GM12875 (cell line): ENCODE data around the gene SON.
A peak's percentile ranks its signal among the peaks of the same experiment; 100 is the strongest.

Source experiments
- H3K4me3 ChIP-seq: one replicate; pipeline ENCODE4 v1.5.1; 2011; ENCODE audit warnings: low read depth, low read length, control low read depth
- CTCF ChIP-seq: IDR thresholded peaks from 2 replicates; pipeline ENCODE4 v1.5.1; 2011; ENCODE audit warnings: low read depth, mild to moderate bottlenecking, control low read depth, inconsistent platforms, low read length, moderate library complexity, borderline replicate concordance; ENCODE audit not compliant: insufficient read depth

The SON gene

DNA sequence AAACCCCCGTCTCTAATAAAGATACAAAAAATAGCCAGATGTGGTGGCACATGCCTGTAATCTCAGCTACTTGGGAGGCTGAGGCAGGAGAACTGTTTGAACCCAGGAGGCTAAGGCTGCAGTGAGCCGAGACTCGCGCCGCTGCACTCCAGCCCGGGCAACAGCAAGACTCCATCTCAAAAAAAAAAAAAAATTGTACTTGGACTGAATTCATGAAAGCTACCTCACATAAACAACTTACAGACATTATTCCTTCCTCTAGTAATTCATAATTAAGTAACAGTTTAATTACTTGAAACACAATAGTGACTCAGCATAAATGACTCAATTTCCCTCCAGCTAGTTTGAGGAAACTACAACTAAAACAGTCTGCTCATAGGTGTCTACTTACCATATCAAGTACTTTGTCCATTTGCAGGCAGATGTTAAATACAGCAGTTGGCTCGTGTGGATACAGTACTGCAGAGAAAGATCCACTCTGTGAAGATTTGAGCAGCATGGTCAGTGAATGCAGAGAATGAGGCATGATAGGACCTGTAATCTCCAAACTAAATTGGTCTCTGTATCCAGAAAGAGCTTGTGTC lies 36.2 kb downstream of the SON start:
- TF ChIP-seq CTCF, result no peak
- no peak overlapping the region for H3K4me3 ChIP-seq

GRCh38 chr21:33584455-33584854 lies 41.6 kb downstream of the SON start:
- no peak for TF ChIP-seq CTCF
- no peak overlapping the region for H3K4me3 ChIP-seq

DNA sequence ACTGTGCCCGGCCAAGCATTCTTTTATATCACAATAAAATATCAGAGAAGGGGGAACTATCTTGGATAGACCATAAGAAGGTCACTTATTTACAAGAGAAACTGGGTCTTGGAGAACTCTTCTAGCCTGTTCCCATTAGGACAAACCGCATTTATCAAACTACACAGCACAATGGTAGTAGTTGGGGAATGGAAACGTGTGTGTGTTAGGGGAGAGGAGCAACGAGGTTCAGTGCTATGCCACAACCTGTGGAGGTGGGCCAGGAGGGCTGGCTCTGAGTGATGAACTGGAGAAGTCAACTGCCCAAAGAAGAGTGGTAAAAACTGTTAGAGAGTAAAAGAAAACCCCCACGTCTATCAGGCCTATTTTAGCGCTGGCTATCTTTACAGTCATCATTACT lies 44.1 kb downstream of the SON start:
- H3K4me3 ChIP-seq, result no peak overlapping the region
- TF ChIP-seq CTCF, result no peak

- peak; percentile 34; the same call in 1 of the 2 replicates for TF ChIP-seq CTCF
These were observed 45.1 kb downstream of the SON start for GRCh38 chr21:33587792-33588484.

DNA sequence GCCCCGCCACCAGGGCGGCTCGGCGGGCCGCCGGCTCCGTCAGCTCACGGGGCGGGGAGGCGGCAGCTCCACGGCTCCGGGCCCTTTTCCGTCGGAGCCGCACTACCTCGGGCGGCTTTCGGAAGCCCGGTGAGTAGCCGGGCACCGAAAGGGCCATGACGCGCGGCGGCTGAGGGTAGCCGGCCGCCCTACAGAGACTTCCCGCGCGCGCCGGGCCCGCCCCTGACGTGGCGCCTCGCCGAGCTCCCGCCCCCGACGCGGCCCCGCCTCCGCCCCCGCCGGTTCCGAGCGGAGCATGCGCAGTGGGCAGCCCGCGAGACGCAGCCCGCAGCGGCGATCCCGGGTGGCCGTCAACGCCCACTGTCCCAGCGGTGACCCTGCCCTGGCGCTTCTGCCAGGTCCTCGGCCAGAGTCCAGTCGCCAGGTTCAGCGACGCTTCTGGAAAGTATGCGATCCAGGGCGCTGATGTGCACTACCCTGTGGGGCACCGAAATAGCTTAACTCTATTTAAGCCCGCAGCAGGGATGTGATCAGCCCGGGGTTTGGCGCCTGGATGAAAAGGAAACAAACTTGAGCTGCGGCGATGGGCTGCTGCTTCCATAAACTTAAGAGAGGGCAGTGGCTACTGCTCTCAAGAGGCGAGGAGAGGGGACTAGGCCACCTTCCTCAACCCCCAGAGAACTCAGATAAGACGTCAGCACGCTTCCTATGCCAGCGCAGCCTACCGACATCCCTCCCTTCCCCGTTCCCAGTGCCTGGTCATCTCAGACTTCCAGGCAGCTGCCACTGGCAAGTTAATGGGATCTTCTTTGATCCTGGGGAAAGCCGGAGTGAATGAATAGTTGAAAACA lies 45.9 kb downstream of the SON start, which contains the start of gene DONSON:
DONSON (minus strand) TSS at position 200 of the 851 bp plus-strand sequence; CDS start at position 157, 43 bp downstream.
- H3K4me3 ChIP-seq, result peak within 1 kb of the TSS; percentile 78
- no peak for TF ChIP-seq CTCF

More at GRCh38 chr21:33587792-33588484, 45.1 kb downstream of the SON start:
- peak overlapping the region; percentile 78 for H3K4me3 ChIP-seq

GRCh38 chr21:33598051-33598450 lies 55.2 kb downstream of the SON start:
- no peak overlapping the region for H3K4me3 ChIP-seq
- TF ChIP-seq CTCF, result no peak
